K562 (cell line): Measurements from ENCODE around the gene ZNF407. TPM values are rescaled to one million over a fixed set of nuclear protein-coding genes. Genes with fewer than 3 reads are reported as not detected.

ENCODE experiments used
- ATAC-seq: fragments of 200-7000 bp; cut with Tn5 transposase; 3 replicates; pipeline ENCODE4 v1.9.1; 2020; ENCODE audit warnings: moderate library complexity
- BruUV-seq: library from RNA; stranded (reverse); fragments of 400-500 nt; replicated peaks from 2 replicates; lab custom pipeline; 2021; lab: Mats Ljungman, UMichigan
- CTCF ChIA-PET: fragments of 300-600 bp; formaldehyde crosslinking; extraction: SDS; loops from one replicate; lab custom pipeline; 2021; ENCODE audit warnings: low intra/inter-chr PET ratio; lab: Yijun Ruan, JAX
- POLR2A ChIA-PET: fragments of 300-600, 350-650 bp; sonication (Branson Sonifier 250); formaldehyde crosslinking; extraction: SDS; loops from one replicate; lab custom pipeline; 2021; ENCODE audit warnings: antibody characterized with exemption, inconsistent platforms; lab: Yijun Ruan, JAX
- DNase-seq, 4 experiments: peaks; one replicate each; pipeline versions ENCODE4 v3.0.0 to v3.0.0-alpha.2; 2011 to 2018; ENCODE audit warnings: low spot score in 3 of 4, mixed read lengths in 3 of 4; ENCODE audit errors: extremely low read depth in 1 of 4
- FAIRE-seq: peaks from 2 replicates; lab custom pipeline; 2011; peaks lifted over from hg19 to GRCh38; lab: Jason Lieb, UNC
- H2AFZ ChIP-seq: 2 replicates; pipeline ENCODE4 v1.6.0; 2011; ENCODE audit warnings: low read depth, low read length, control low read depth, inconsistent platforms
- H3K27ac ChIP-seq: fragments of 200-600 bp; 3 replicates; pipeline ENCODE4 v1.8.0; 2011; ENCODE audit warnings: low read depth, mild to moderate bottlenecking, control low read depth, inconsistent platforms, low read length, moderate library complexity, mixed read lengths; ENCODE audit errors: extremely low read depth
- H3K27me3 ChIP-seq, 2 experiments: fragments of 300-600 bp in 1 of 2; 2 replicates in 1 of 2; 3 replicates in 1 of 2; pipeline versions ENCODE4 v1.6.0 to v1.8.0; 2011; ENCODE audit warnings: inconsistent platforms in 2 of 2, low read length in 2 of 2, mild to moderate bottlenecking in 1 of 2, mixed read lengths in 1 of 2, moderate library complexity in 1 of 2; ENCODE audit not compliant: control insufficient read depth in 2 of 2, insufficient read depth in 2 of 2
- H3K36me3 ChIP-seq: fragments of 300-600 bp; 3 replicates; pipeline ENCODE4 v1.8.0; 2011; ENCODE audit warnings: mild to moderate bottlenecking, low read length, inconsistent platforms; ENCODE audit not compliant: control insufficient read depth, insufficient read depth
- H3K4me1 ChIP-seq, 2 experiments: fragments of 200-600 bp in 1 of 2; replicated peaks in 1 of 2; 2 replicates in 1 of 2; 3 replicates in 1 of 2; pipeline versions ENCODE4 v1.5.1 to v1.8.0; 2011; ENCODE audit warnings: inconsistent platforms in 2 of 2, low read length in 2 of 2, mild to moderate bottlenecking in 1 of 2, mixed read lengths in 1 of 2, moderate library complexity in 1 of 2; ENCODE audit not compliant: control insufficient read depth in 2 of 2, insufficient read depth in 2 of 2
- H3K4me2 ChIP-seq: 2 replicates; pipeline ENCODE4 v1.6.1; 2011; ENCODE audit warnings: low read length, control low read depth, inconsistent platforms, mixed read lengths; ENCODE audit not compliant: insufficient read depth
- H3K4me3 ChIP-seq: fragments of 200-600 bp; sonication (generic), shearing (Covaris generic); 2 replicates; pipeline ENCODE4 v1.5.1; 2016; ENCODE audit warnings: control low read depth, inconsistent platforms
- H3K79me2 ChIP-seq: fragments of 200-600 bp; 3 replicates; pipeline ENCODE4 v1.8.0; 2011; ENCODE audit warnings: low read length, inconsistent platforms; ENCODE audit not compliant: control insufficient read depth, insufficient read depth
- H3K9ac ChIP-seq, 2 experiments: 2 replicates each; pipeline versions ENCODE4 v1.6.0 to v1.6.1; 2011; ENCODE audit warnings: low read depth in 2 of 2, low read length in 2 of 2, control low read depth in 1 of 2, inconsistent platforms in 1 of 2, mild to moderate bottlenecking in 1 of 2, mixed read lengths in 1 of 2; ENCODE audit not compliant: insufficient read depth in 1 of 2
- H3K9me1 ChIP-seq: one replicate; pipeline ENCODE4 v1.6.0; 2011; ENCODE audit warnings: inconsistent platforms, mild to moderate bottlenecking, low read length, moderate library complexity; ENCODE audit not compliant: control insufficient read depth, insufficient read depth
- H3K9me3 ChIP-seq: replicated peaks from 2 replicates; pipeline ENCODE4 v1.5.1; 2011; ENCODE audit warnings: low read depth, low read length, inconsistent platforms; ENCODE audit not compliant: control insufficient read depth, insufficient read depth
- H4K20me1 ChIP-seq: replicated peaks from 2 replicates; pipeline ENCODE4 v1.6.1; 2011; ENCODE audit warnings: low read length, inconsistent platforms, mixed read lengths; ENCODE audit not compliant: control insufficient read depth, insufficient read depth
- CREB1 ChIP-seq, 2 experiments: sonication (generic) in 1 of 2; formaldehyde crosslinking in 1 of 2; IDR thresholded peaks; 2 replicates each; pipeline versions ENCODE4 v1.6.1 to v1.8.0; 2012 to 2022; ENCODE audit warnings: inconsistent platforms in 1 of 2, mild to moderate bottlenecking in 1 of 2, missing genetic modification reagents in 1 of 2, moderate library complexity in 1 of 2
- EP300 ChIP-seq: IDR thresholded peaks from 2 replicates; pipeline ENCODE4 v1.6.1; 2012; ENCODE audit warnings: low read length, improper control_type of control experiment
- FOXP1 ChIP-seq: sonication (generic); formaldehyde crosslinking; IDR thresholded peaks from 2 replicates; pipeline ENCODE4 v1.8.0; 2022; ENCODE audit warnings: mild to moderate bottlenecking, missing genetic modification reagents
- LCOR ChIP-seq: sonication (generic); formaldehyde crosslinking; IDR thresholded peaks from 2 replicates; pipeline ENCODE4 v1.8.0; 2022; ENCODE audit warnings: mild to moderate bottlenecking, missing genetic modification reagents
- TAF7 ChIP-seq: fragments of 450-650 bp; IDR thresholded peaks from 2 replicates; pipeline ENCODE4 v1.6.1; 2016; ENCODE audit warnings: missing genetic modification characterization, missing compliant biosample characterization
- ZKSCAN3 ChIP-seq: fragments of 250-450 bp; sonication (Bioruptor Pico); IDR thresholded peaks from 2 replicates; pipeline ENCODE4 v1.4.0; 2020
- ZNF766 ChIP-seq: fragments of 200-800 bp; sonication (Bioruptor generic); conservative IDR thresholded peaks from 2 replicates; pipeline ENCODE4 v1.6.1; 2016; ENCODE audit warnings: missing genetic modification characterization, missing compliant biosample characterization
- ZNF830 ChIP-seq: fragments of 250-450 bp; sonication (Bioruptor Pico); IDR thresholded peaks from 2 replicates; pipeline ENCODE4 v1.5.0; 2021; ENCODE audit warnings: mild to moderate bottlenecking
- WGBS: fragments of 100-300 bp; shearing (Covaris generic); methylation state at CpG from one replicate; pipeline ENCODE4 v1.1.6; 2016; ENCODE audit warnings: low coverage, mixed read lengths; ENCODE audit not compliant: insufficient coverage; ENCODE audit errors: missing lambda C conversion rate; 5-methylcytosine and 5-hydroxymethylcytosine counted together
- in situ Hi-C: fragments of 300-500 bp; cut with MboI; formaldehyde crosslinking; loops from 4 replicates; pipeline ENCODE4 v1.15.0; 2018; ENCODE audit warnings: inconsistent platforms, mixed read lengths
- intact Hi-C: fragments of 100-400 bp; cut with micrococcal nuclease; formaldehyde crosslinking; loops from 2 replicates; pipeline ENCODE4 v1.14.2; 2022
- polyA plus RNA-seq, 8 experiments: library from polyadenylated mRNA; depleted of rRNA in 4 of 8; stranded (reverse) in 5 of 8; unstranded in 3 of 8; fragments of >200 nt; fragmentation: Nextera tagmentation in 2 of 8; fragmentation: Illumina TruSeq in 1 of 8; extraction: Ambion mirVana in 2 of 8; extraction: Trizol in 1 of 8; gene quantifications; 2 replicates each; pipeline versions ENCODE4 v1.2.1 to v1.2.3, GENCODE V29; 2011 to 2014; ENCODE audit warnings: inconsistent platforms in 1 of 8, missing spikeins in 1 of 8
- total RNA-seq, 7 experiments: library from RNA; depleted of rRNA in 6 of 7; stranded (reverse); fragments of >200 nt in 6 of 7; fragmentation: Illumina TruSeq in 2 of 7; extraction: Trizol in 2 of 7; gene quantifications; 2 replicates each; pipeline versions ENCODE4 v1.2.1 to v1.2.3, GENCODE V29; 2011 to 2021; ENCODE audit warnings: low replicate concordance in 1 of 7
- TF ChIP-seq, protein P1 (sequence below), 3 experiments: IDR thresholded peaks in 2 of 3; conservative IDR thresholded peaks in 1 of 3; 2 replicates each; pipeline ENCODE4 v1.5.1; 2011 to 2012; ENCODE audit warnings: low read length in 3 of 3, mild to moderate bottlenecking in 3 of 3, control low read depth in 2 of 3, improper control_type of control experiment in 1 of 3, inconsistent platforms in 1 of 3, low read depth in 1 of 3, mixed read lengths in 1 of 3, moderate library complexity in 1 of 3; ENCODE audit not compliant: insufficient read depth in 2 of 3

ZNF407 gene
- total and polyA plus RNA-seq, 9 of the 15 experiments (the other 6 are each of a cell fraction or from before 2014, with no cell fraction given), result 0.21 to 5.4 (median 2.3) TPM

DNA sequence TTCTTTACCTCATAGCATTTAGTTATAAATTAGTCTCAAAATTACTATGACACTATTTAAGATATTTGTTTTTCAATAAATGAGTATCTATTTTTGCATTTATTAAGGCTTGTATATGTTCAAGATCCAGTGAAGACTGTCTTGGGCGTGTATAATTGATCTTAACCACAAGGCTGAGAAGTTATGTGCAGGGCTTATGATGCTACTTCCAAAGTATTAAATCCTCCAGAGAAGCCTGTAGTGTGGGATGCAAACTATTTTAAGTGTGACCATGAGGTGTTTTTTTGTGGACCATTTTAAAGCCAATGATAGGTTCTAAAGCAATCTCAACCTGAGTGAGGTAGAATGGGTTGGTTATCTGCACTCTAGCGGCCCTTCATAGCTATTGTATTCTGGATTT is 219.9 kb downstream of the ZNF407 start:
- no peaks in the 10 kb centered on the region for H3K27me3 ChIP-seq
- no peak overlapping the region for H3K4me2 ChIP-seq
- ATAC-seq, result no peak
- H3K79me2 ChIP-seq, result no peaks in the 10 kb centered on the region
- H3K4me3 ChIP-seq, result no peak overlapping the region
- H4K20me1 ChIP-seq, result no peaks in the 10 kb centered on the region
- no peaks in the 10 kb centered on the region for H3K9me3 ChIP-seq
- no peaks in the 10 kb centered on the region for H3K36me3 ChIP-seq
- H3K9me1 ChIP-seq, result no peaks in the 10 kb centered on the region
- BruUV-seq, result no TSS peak
- TF ChIP-seq EP300, result no peak
- no peak for TF ChIP-seq ZNF830 (CRISPR knock-in tag)
- no peak for TF ChIP-seq ZKSCAN3
- TF ChIP-seq, protein P1, sequence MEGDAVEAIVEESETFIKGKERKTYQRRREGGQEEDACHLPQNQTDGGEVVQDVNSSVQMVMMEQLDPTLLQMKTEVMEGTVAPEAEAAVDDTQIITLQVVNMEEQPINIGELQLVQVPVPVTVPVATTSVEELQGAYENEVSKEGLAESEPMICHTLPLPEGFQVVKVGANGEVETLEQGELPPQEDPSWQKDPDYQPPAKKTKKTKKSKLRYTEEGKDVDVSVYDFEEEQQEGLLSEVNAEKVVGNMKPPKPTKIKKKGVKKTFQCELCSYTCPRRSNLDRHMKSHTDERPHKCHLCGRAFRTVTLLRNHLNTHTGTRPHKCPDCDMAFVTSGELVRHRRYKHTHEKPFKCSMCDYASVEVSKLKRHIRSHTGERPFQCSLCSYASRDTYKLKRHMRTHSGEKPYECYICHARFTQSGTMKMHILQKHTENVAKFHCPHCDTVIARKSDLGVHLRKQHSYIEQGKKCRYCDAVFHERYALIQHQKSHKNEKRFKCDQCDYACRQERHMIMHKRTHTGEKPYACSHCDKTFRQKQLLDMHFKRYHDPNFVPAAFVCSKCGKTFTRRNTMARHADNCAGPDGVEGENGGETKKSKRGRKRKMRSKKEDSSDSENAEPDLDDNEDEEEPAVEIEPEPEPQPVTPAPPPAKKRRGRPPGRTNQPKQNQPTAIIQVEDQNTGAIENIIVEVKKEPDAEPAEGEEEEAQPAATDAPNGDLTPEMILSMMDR (IDR thresholded peaks at IDR 0.05 in 2 of 3, conservative IDR thresholded peaks at IDR 0.05 in 1 of 3; ENCODE audit: insufficient read depth in 2 of 3, low read depth in 1 of 3, low read length in 3 of 3), result no peak
- TF ChIP-seq TAF7 (tag), result no peak
- no peak for TF ChIP-seq ZNF766 (CRISPR knock-in tag)
- no peak for TF ChIP-seq CREB1 (IDR thresholded peaks at IDR 0.05)
- no peak for TF ChIP-seq CREB1 (CRISPR knock-in tag; IDR thresholded peaks at IDR 0.05)
- no peak for TF ChIP-seq FOXP1
- no peak for TF ChIP-seq LCOR (CRISPR knock-in tag)
- TF ChIP-seq, all 486 proteins: peak for 0
- POLR2A ChIA-PET, result no interaction called here
- CTCF ChIA-PET, result no interaction called here
- FAIRE-seq, result no peak
- intact Hi-C loops (no loop called here), in situ Hi-C loops (no loop called here)
- no peak overlapping the region for H2AFZ ChIP-seq
- WGBS, result 59% methylated on average over 2 of the region's 2 CpGs
- no peaks in the 10 kb centered on the region for H3K4me1 ChIP-seq
- H3K27ac ChIP-seq, result no peak overlapping the region
- DNase-seq, result no peak
- H3K9ac ChIP-seq, result no peak overlapping the region
